Pancreas (tissue), 10 donors: ENCODE results near the gene SHC1. TPM values are rescaled to one million over a fixed set of nuclear protein-coding genes. Genes with fewer than 3 reads are reported as not detected.

Source experiments
- ATAC-seq, 4 donors: fragments of 200-7000 bp; cut with Tn5 transposase; one replicate each; pipeline versions ENCODE4 v1.8.0 to v1.9.1; 2020; ENCODE audit warnings: mild to moderate bottlenecking in 4 of 4, moderate library complexity in 4 of 4
- DNase-seq, 6 donors: peaks; one replicate each; pipeline ENCODE4 v3.0.0-alpha.2; 2020
- FAIRE-seq: peaks from 2 replicates; lab custom pipeline; 2012; peaks lifted over from hg19 to GRCh38; lab: Jason Lieb, UNC
- H3K27ac ChIP-seq, 4 donors: fragments of 200-600 bp; sonication (generic); 1 replicate in 3 of 4; 2 replicates in 1 of 4; pipeline versions ENCODE4 v1.5.0 to v1.8.0; 2020
- H3K27me3 ChIP-seq, 4 donors: fragments of 200-600 bp; one replicate each; pipeline ENCODE4 v1.8.0; 2021
- H3K36me3 ChIP-seq, 3 donors: fragments of 200-600 bp; sonication (generic) in 1 of 3; one replicate each; pipeline versions ENCODE4 v1.5.0 to v1.8.0; 2020 to 2021
- H3K4me1 ChIP-seq, 3 donors: fragments of 200-600 bp; one replicate each; pipeline ENCODE4 v1.8.0; 2021
- H3K4me3 ChIP-seq, 4 donors: fragments of 200-600 bp; sonication (generic) in 2 of 4; one replicate each; pipeline versions ENCODE4 v1.5.0 to v1.8.0; 2020 to 2021
- H3K9me3 ChIP-seq, 4 donors: fragments of 200-600 bp; one replicate each; pipeline ENCODE4 v1.8.0; 2021
- WGBS, 2 donors: extraction: QIAGEN DNeasy Blood & Tissue Kit; methylation state at CpG; one replicate each; pipeline ENCODE4 v1.1.7; 2013; 5-methylcytosine and 5-hydroxymethylcytosine counted together
- intact Hi-C, 3 donors: fragments of 100-400 bp; cut with DNase I; formaldehyde crosslinking; loops; one replicate each; pipeline versions ENCODE4 v1.11.1 to v1.14.2; 2022
- polyA plus RNA-seq, 2 donors: library from polyadenylated mRNA; stranded (reverse); fragments of 200-250 nt; gene quantifications; one replicate each; pipeline ENCODE4 v1.2.3, GENCODE V29; 2013
- total RNA-seq, 6 donors: library from RNA; stranded (reverse); fragmentation: NEBNext Ultra II Directional in 4 of 6; extraction: Animal tissue kit (Norgen Biotek cat#: 25700) in 4 of 6; gene quantifications; one replicate each; pipeline versions ENCODE4 v1.2.1 to v1.2.4, GENCODE V29; 2021 to 2023
- TF ChIP-seq, protein P1 (sequence below), 4 donors: fragments of 200-600 bp; sonication (generic) in 3 of 4; IDR thresholded peaks; one replicate each; pipeline versions ENCODE4 v1.5.0 to v1.8.0; 2021; ENCODE audit warnings: antibody characterized with exemption in 4 of 4
- donor health status: healthy with polysubstance abuse.
- donor health status: DM: no; HTN: no; CAD: no; lungs with moderate emphysema.
- donor health status: DM: no; HTN: no; CAD: no.
- donor health status: control.
- donor health status: control.
- donor health status: Bipolar disorder and iron deficiency.
- donor health status: DM: yes; HTN: yes; CAD: no.
- donor health status: DM: no; HTN: no; CAD: no.
- donor health status: DM: no; HTN: no; CAD: no.
- donor health status: DM: yes; HTN: yes; CAD: no.

Gene SHC1
- total and polyA plus RNA-seq, 8 donors = 32.3 to 53.4 (median 40.7) TPM

DNA sequence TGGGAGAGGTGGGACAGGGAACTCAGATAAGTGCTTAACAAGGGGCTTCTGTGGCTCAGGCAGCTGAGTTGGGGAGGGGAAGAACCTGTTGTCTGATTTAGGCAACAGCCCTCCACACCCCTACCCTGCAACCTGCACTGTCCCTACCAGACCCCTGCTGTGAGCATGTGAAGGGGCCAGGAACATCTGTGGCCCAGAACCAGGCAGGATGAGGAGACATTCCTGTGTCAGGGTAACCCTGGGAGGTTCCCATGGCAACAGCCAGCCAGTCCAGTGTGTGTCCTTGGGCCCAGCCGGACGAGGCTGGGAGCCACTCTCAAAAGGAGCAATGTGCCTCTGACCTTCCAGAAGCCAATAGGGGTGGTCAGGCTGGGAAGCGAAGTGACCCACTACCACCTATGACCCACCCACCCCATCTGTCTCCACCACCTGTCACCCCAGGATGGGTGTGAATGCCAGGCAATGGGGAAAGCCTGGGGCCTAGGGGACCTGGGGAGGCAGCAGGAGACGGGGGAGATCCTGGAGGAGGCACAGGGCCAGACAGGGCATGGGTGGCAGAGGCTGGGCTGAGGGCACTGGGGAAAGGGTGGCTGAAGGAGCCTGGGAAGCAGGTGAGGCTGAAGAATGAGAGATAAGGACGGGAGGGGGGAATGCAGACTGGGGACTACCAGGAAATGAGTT lies 29.1 kb downstream of the SHC1 start:
- TF ChIP-seq, protein P1, sequence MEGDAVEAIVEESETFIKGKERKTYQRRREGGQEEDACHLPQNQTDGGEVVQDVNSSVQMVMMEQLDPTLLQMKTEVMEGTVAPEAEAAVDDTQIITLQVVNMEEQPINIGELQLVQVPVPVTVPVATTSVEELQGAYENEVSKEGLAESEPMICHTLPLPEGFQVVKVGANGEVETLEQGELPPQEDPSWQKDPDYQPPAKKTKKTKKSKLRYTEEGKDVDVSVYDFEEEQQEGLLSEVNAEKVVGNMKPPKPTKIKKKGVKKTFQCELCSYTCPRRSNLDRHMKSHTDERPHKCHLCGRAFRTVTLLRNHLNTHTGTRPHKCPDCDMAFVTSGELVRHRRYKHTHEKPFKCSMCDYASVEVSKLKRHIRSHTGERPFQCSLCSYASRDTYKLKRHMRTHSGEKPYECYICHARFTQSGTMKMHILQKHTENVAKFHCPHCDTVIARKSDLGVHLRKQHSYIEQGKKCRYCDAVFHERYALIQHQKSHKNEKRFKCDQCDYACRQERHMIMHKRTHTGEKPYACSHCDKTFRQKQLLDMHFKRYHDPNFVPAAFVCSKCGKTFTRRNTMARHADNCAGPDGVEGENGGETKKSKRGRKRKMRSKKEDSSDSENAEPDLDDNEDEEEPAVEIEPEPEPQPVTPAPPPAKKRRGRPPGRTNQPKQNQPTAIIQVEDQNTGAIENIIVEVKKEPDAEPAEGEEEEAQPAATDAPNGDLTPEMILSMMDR (IDR thresholded peaks at IDR 0.05) = no peak
- Histone ChIP-seq H3K4me3 (no peak overlapping the region), H3K9me3 (no peaks in the 10 kb centered on the region), H3K4me1 (peaks cover 0 to 18% (median 7%) of the 10 kb centered on the region in 3 donors), H3K27ac (peak overlapping the region; percentile 51 to 81 (median 66)), H3K36me3 (no peaks in the 10 kb centered on the region), H3K27me3 (no peaks in the 10 kb centered on the region)
- ATAC-seq (peak in 2 of 4 donors; percentile 28 to 33), FAIRE-seq (no peak), DNase-seq (peak; percentile 65 to 88 (median 71))
- intact Hi-C loops = no loop called here
- 28 to 29% methylated on average over 5 of the region's 5 CpGs for WGBS, 2 donors

- TF ChIP-seq, protein P1 (IDR thresholded peaks at IDR 0.05) = no peak
- FAIRE-seq (no peak), DNase-seq (no peak), ATAC-seq (no peak)
- peaks cover 4 to 20% (median 9%) of the 10 kb centered on the region in 3 donors for H3K4me1 ChIP-seq
- no peak overlapping the region for H3K4me3 ChIP-seq
- no peaks in the 10 kb centered on the region for H3K27me3 ChIP-seq
- 77 to 78% methylated on average over 8 of the region's 8 CpGs for WGBS, 2 donors
- no peaks in the 10 kb centered on the region for H3K36me3 ChIP-seq
- H3K9me3 ChIP-seq = no peaks in the 10 kb centered on the region
- peak overlapping the region in 3 of 4 donors; percentile 51 to 81 (median 71) for H3K27ac ChIP-seq
- intact Hi-C loops = no loop called here
Measured at GRCh38 chr1:154940651-154941194, 29.8 kb downstream of the SHC1 start.

DNA sequence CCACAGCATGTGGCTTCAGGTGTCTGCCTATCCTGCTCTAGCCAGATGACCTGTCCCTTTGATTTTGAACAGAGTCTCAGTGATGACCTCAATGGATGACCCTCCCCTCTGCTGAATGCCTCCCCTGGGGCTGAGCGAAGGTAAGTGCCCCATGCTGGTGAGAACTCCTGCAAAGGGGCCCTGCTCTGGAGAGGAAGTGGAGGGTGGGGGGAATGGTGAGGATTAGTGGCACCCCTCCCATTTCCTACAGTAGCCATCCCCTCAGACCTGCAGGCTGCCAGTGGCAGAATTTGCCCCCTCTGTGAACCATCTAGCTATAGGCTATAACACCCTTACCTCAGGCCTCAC lies 30.4 kb downstream of the SHC1 start:
- ATAC-seq (no peak), DNase-seq (no peak), FAIRE-seq (no peak)
- H3K4me1 ChIP-seq = peaks cover 8 to 23% (median 13%) of the 10 kb centered on the region in 3 donors
- no peak overlapping the region for H3K4me3 ChIP-seq
- TF ChIP-seq, protein P1 (IDR thresholded peaks at IDR 0.05) = no peak
- H3K9me3 ChIP-seq = no peaks in the 10 kb centered on the region
- H3K27me3 ChIP-seq = no peaks in the 10 kb centered on the region
- H3K27ac ChIP-seq = no peak overlapping the region
- 80 to 93% methylated on average over 1 of the region's 1 CpG for WGBS, 2 donors
- H3K36me3 ChIP-seq = no peaks in the 10 kb centered on the region
- intact Hi-C loops = no loop called here

GRCh38 chr1:154938604-154939399 lies 31.7 kb downstream of the SHC1 start:
- FAIRE-seq (no peak), ATAC-seq (no peak), DNase-seq (no peak)
- Histone ChIP-seq H3K27ac (peak overlapping the region in 3 of 4 donors; percentile 97 to 100 (median 99)), H3K4me3 (no peak overlapping the region), H3K27me3 (no peaks in the 10 kb centered on the region), H3K36me3 (no peaks in the 10 kb centered on the region), H3K4me1 (peaks cover 8 to 23% (median 13%) of the 10 kb centered on the region in 3 donors), H3K9me3 (no peaks in the 10 kb centered on the region)
- TF ChIP-seq, protein P1 (IDR thresholded peaks at IDR 0.05) = no peak
- intact Hi-C loops = no loop called here
- whole genome bisulfite sequencing, 2 donors = 87 to 93% methylated on average over 7 of the region's 7 CpGs
